ENCODE data around the gene TMEM214.
"Not testable (repeated sequence)": the region's sequence is repeated elsewhere in the genome, so short reads cannot be mapped to it uniquely, and the experiment has no call there.

DNA sequence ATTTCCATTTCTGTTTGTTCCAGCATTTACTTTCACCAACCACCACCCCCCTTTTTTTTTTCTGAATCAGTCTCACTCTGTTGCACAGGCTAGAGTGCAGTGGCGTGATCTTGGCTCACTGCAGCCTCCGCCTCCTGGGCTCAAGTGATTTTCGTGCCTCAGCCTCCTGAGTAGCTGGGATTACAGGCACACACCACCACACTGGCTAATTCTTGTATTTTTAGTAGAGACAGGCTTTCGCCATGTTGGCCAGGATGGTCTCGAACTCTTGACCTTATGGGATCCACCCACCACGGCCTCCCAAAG is 42.8 kb downstream of the TMEM214 start:
- TF ChIP-seq, protein P1, sequence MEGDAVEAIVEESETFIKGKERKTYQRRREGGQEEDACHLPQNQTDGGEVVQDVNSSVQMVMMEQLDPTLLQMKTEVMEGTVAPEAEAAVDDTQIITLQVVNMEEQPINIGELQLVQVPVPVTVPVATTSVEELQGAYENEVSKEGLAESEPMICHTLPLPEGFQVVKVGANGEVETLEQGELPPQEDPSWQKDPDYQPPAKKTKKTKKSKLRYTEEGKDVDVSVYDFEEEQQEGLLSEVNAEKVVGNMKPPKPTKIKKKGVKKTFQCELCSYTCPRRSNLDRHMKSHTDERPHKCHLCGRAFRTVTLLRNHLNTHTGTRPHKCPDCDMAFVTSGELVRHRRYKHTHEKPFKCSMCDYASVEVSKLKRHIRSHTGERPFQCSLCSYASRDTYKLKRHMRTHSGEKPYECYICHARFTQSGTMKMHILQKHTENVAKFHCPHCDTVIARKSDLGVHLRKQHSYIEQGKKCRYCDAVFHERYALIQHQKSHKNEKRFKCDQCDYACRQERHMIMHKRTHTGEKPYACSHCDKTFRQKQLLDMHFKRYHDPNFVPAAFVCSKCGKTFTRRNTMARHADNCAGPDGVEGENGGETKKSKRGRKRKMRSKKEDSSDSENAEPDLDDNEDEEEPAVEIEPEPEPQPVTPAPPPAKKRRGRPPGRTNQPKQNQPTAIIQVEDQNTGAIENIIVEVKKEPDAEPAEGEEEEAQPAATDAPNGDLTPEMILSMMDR (IDR thresholded peaks at IDR 0.05): not testable (repeated sequence)
- not testable (repeated sequence) for TF ChIP-seq POLR2A (IDR thresholded peaks at IDR 0.05)
